K562 (cell line): Measurements from ENCODE around the gene AHNAK. TPM values are rescaled to one million over a fixed set of nuclear protein-coding genes. Genes with fewer than 3 reads are reported as not detected.

Experiments
- CAMTA2 ChIP-seq: fragments of 250-450 bp; sonication (Bioruptor Pico); conservative IDR thresholded peaks from 2 replicates; pipeline ENCODE4 v1.5.1; 2022
- EHMT2 ChIP-seq: fragments of 450-650 bp; IDR thresholded peaks from 2 replicates; pipeline ENCODE4 v1.6.1; 2018; ENCODE audit warnings: antibody characterized with exemption
- MBD2 ChIP-seq: sonication (generic); IDR thresholded peaks from 2 replicates; pipeline ENCODE4 v1.6.1; 2016; ENCODE audit warnings: low read depth, borderline replicate concordance
- MEIS2 ChIP-seq: fragments of 450-650 bp; IDR thresholded peaks from 2 replicates; pipeline ENCODE4 v1.6.1; 2014; ENCODE audit warnings: mild to moderate bottlenecking; ENCODE audit not compliant: partially characterized antibody
- PCBP1 ChIP-seq: fragments of 200-400 bp; formaldehyde crosslinking; IDR thresholded peaks from 2 replicates; pipeline ENCODE4 v1.6.1; 2018; ENCODE audit warnings: mild to moderate bottlenecking, low read depth, low read length; ENCODE audit not compliant: poor library complexity, severe bottlenecking
- POLR2A ChIP-seq: fragments of 450-650 bp; conservative IDR thresholded peaks from 2 replicates; pipeline ENCODE4 v1.6.1; 2016
- RB1 ChIP-seq: fragments of 450-650 bp; IDR thresholded peaks from 2 replicates; pipeline ENCODE4 v1.6.1; 2017; ENCODE audit warnings: low read depth, mild to moderate bottlenecking
- SNRNP70 ChIP-seq: fragments of 200-400 bp; formaldehyde crosslinking; optimal IDR thresholded peaks from 2 replicates; pipeline ENCODE3; 2017; ENCODE audit warnings: low read depth, low read length
- SPI1 ChIP-seq: IDR thresholded peaks from 2 replicates; pipeline ENCODE4 v1.6.1; 2011; ENCODE audit warnings: low read depth, low read length, control low read depth, borderline replicate concordance
- TCFL5 ChIP-seq: fragments of 250-450 bp; sonication (Bioruptor Pico); conservative IDR thresholded peaks from 2 replicates; pipeline ENCODE4 v1.6.1; 2021; ENCODE audit warnings: mild to moderate bottlenecking, moderate library complexity, matching md5 sums
- YY1 ChIP-seq, 3 experiments: IDR thresholded peaks; 2 replicates each; pipeline ENCODE4 v1.6.1; 2011; ENCODE audit warnings: low read length in 2 of 3, mild to moderate bottlenecking in 2 of 3, moderate library complexity in 2 of 3, borderline replicate concordance in 1 of 3, control low read depth in 1 of 3, low read depth in 1 of 3; ENCODE audit not compliant: insufficient read depth in 3 of 3, insufficient replicate concordance in 2 of 3, control insufficient read depth in 1 of 3, insufficient read length in 1 of 3; ENCODE audit errors: extremely low read depth in 1 of 3
- ZNF3 ChIP-seq: fragments of 250-450 bp; sonication (Bioruptor Pico); IDR thresholded peaks from 2 replicates; pipeline ENCODE4 v1.5.0; 2021; ENCODE audit warnings: mild to moderate bottlenecking, moderate library complexity
- ZNF551 ChIP-seq: fragments of 250-450 bp; sonication (Bioruptor Pico); IDR thresholded peaks from 2 replicates; pipeline ENCODE4 v1.5.0; 2021; ENCODE audit warnings: mild to moderate bottlenecking, moderate library complexity
- ZNF583 ChIP-seq: fragments of 250-450 bp; sonication (Bioruptor Pico); IDR thresholded peaks from 2 replicates; pipeline ENCODE4 v1.4.0; 2020
- polyA plus RNA-seq, 8 experiments: library from polyadenylated mRNA; depleted of rRNA in 4 of 8; stranded (reverse) in 5 of 8; unstranded in 3 of 8; fragments of >200 nt; fragmentation: Nextera tagmentation in 2 of 8; fragmentation: Illumina TruSeq in 1 of 8; extraction: Ambion mirVana in 2 of 8; extraction: Trizol in 1 of 8; gene quantifications; 2 replicates each; pipeline versions ENCODE4 v1.2.1 to v1.2.3, GENCODE V29; 2011 to 2014; ENCODE audit warnings: inconsistent platforms in 1 of 8, missing spikeins in 1 of 8
- total RNA-seq, 7 experiments: library from RNA; depleted of rRNA in 6 of 7; stranded (reverse); fragments of >200 nt in 6 of 7; fragmentation: Illumina TruSeq in 2 of 7; extraction: Trizol in 2 of 7; gene quantifications; 2 replicates each; pipeline versions ENCODE4 v1.2.1 to v1.2.3, GENCODE V29; 2011 to 2021; ENCODE audit warnings: low replicate concordance in 1 of 7
- TF ChIP-seq, protein P1 (sequence below): fragments of 250-450 bp; sonication (Bioruptor Pico); IDR thresholded peaks from 2 replicates; pipeline ENCODE4 v1.4.0; 2020; ENCODE audit warnings: mild to moderate bottlenecking, moderate library complexity
- TF ChIP-seq, protein P2 (sequence below): fragments of 250-450 bp; sonication (Bioruptor Pico); IDR thresholded peaks from 2 replicates; pipeline ENCODE4 v1.8.0; 2022; ENCODE audit warnings: moderate library complexity, mild to moderate bottlenecking, inconsistent platforms
- TF ChIP-seq, protein P3 (sequence below): fragments of 200-800 bp; sonication (Bioruptor generic); IDR thresholded peaks from 2 replicates; pipeline ENCODE4 v1.6.1; 2017; ENCODE audit warnings: missing genetic modification characterization, missing compliant biosample characterization
- TF ChIP-seq, protein P4 (sequence below): fragments of 450-650 bp; formaldehyde crosslinking; IDR thresholded peaks from 2 replicates; pipeline ENCODE4 v1.4.0; 2020; ENCODE audit warnings: mild to moderate bottlenecking, mixed read lengths
- TF ChIP-seq, protein P5 (sequence below): fragments of 250-450 bp; sonication (Bioruptor Pico); IDR thresholded peaks from 2 replicates; pipeline ENCODE4 v1.5.0; 2021

The AHNAK gene
- total and polyA plus RNA-seq, 9 of the 15 experiments (the other 6 are each of a cell fraction or from before 2014, with no cell fraction given): 1.5 to 89.7 (median 45.0) TPM

DNA sequence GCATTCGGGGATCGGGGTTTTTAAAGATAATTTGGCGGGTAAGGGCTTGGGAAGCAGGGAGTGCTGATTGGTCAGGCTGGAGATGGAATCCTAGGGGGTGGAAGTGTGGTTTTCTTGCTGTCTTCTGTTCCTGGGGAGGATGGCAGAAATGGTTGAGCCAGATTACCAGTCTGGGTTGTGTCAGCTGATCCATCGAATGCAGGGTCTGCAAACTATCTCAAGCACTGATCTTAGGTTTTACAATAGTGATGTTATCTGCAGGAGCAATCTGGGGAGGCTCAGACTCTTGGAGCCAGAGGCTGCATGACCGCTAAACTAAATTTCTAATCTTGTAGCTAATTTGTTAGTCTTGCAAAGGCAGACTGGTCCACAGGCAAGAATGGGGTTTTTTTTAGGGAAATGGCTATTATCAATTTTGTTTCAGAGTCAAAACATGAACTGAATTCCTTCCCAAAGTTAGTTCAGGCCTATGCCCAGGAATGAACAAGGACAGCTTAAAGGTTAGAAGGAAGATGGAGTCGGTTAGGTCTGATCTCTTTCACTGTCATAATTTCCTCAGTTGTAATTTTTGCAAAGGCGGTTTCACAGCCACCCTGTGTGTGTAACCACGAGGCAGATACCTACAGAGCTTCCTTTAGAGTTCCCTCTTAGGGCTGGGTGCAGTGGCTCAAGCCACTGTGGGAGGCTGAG lies 117.6 kb downstream of the AHNAK start (continued):
- TF ChIP-seq, protein P1, sequence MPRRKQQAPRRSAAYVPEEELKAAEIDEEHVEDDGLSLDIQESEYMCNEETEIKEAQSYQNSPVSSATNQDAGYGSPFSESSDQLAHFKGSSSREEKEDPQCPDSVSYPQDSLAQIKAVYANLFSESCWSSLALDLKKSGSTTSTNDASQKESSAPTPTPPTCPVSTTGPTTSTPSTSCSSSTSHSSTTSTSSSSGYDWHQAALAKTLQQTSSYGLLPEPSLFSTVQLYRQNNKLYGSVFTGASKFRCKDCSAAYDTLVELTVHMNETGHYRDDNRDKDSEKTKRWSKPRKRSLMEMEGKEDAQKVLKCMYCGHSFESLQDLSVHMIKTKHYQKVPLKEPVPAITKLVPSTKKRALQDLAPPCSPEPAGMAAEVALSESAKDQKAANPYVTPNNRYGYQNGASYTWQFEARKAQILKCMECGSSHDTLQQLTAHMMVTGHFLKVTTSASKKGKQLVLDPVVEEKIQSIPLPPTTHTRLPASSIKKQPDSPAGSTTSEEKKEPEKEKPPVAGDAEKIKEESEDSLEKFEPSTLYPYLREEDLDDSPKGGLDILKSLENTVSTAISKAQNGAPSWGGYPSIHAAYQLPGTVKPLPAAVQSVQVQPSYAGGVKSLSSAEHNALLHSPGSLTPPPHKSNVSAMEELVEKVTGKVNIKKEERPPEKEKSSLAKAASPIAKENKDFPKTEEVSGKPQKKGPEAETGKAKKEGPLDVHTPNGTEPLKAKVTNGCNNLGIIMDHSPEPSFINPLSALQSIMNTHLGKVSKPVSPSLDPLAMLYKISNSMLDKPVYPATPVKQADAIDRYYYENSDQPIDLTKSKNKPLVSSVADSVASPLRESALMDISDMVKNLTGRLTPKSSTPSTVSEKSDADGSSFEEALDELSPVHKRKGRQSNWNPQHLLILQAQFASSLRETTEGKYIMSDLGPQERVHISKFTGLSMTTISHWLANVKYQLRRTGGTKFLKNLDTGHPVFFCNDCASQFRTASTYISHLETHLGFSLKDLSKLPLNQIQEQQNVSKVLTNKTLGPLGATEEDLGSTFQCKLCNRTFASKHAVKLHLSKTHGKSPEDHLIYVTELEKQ: peak; percentile 76
- TF ChIP-seq MEIS2 (no peak), YY1 (IDR thresholded peaks at IDR 0.05; ENCODE audit: borderline replicate concordance in 1 of 3, control insufficient read depth in 1 of 3, extremely low read depth in 1 of 3, insufficient read depth in 3 of 3, insufficient read length in 1 of 3, insufficient replicate concordance in 2 of 3, low read depth in 1 of 3, low read length in 2 of 3) (no peak), ZNF3 (CRISPR knock-in tag) (no peak), RB1 (no peak), SPI1 (no peak), POLR2A (no peak), SNRNP70 (no peak), MBD2 (no peak), ZNF583 (CRISPR knock-in tag) (peak; percentile 81; the same call in 1 of the 2 replicates), TCFL5 (peak; percentile 62; the same call in 1 of the 2 replicates), CAMTA2 (CRISPR knock-in tag) (0 out of 2 replicates have a peak, but pooled peaks have one; percentile 19), PCBP1 (no peak), ZNF551 (CRISPR knock-in tag) (no peak), EHMT2 (no peak)
- TF ChIP-seq, protein P2, sequence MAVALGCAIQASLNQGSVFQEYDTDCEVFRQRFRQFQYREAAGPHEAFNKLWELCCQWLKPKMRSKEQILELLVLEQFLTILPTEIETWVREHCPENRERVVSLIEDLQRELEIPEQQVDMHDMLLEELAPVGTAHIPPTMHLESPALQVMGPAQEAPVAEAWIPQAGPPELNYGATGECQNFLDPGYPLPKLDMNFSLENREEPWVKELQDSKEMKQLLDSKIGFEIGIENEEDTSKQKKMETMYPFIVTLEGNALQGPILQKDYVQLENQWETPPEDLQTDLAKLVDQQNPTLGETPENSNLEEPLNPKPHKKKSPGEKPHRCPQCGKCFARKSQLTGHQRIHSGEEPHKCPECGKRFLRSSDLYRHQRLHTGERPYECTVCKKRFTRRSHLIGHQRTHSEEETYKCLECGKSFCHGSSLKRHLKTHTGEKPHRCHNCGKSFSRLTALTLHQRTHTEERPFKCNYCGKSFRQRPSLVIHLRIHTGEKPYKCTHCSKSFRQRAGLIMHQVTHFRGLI (CRISPR knock-in tag): peak; percentile 85
- TF ChIP-seq, protein P3, sequence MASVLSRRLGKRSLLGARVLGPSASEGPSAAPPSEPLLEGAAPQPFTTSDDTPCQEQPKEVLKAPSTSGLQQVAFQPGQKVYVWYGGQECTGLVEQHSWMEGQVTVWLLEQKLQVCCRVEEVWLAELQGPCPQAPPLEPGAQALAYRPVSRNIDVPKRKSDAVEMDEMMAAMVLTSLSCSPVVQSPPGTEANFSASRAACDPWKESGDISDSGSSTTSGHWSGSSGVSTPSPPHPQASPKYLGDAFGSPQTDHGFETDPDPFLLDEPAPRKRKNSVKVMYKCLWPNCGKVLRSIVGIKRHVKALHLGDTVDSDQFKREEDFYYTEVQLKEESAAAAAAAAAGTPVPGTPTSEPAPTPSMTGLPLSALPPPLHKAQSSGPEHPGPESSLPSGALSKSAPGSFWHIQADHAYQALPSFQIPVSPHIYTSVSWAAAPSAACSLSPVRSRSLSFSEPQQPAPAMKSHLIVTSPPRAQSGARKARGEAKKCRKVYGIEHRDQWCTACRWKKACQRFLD: no peak
- TF ChIP-seq, protein P4, sequence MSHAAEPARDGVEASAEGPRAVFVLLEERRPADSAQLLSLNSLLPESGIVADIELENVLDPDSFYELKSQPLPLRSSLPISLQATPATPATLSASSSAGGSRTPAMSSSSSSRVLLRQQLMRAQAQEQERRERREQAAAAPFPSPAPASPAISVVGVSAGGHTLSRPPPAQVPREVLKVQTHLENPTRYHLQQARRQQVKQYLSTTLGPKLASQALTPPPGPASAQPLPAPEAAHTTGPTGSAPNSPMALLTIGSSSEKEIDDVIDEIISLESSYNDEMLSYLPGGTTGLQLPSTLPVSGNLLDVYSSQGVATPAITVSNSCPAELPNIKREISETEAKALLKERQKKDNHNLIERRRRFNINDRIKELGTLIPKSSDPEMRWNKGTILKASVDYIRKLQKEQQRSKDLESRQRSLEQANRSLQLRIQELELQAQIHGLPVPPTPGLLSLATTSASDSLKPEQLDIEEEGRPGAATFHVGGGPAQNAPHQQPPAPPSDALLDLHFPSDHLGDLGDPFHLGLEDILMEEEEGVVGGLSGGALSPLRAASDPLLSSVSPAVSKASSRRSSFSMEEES (CRISPR knock-in tag): no peak
- TF ChIP-seq, protein P5, sequence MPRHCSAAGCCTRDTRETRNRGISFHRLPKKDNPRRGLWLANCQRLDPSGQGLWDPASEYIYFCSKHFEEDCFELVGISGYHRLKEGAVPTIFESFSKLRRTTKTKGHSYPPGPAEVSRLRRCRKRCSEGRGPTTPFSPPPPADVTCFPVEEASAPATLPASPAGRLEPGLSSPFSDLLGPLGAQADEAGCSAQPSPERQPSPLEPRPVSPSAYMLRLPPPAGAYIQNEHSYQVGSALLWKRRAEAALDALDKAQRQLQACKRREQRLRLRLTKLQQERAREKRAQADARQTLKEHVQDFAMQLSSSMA (CRISPR knock-in tag): no peak
